HepG2 (cell line): ENCODE measurements around the gene CDC42EP1. TPM values are rescaled to one million over a fixed set of nuclear protein-coding genes. Genes with fewer than 3 reads are reported as not detected.

Experiments used
- ADNP ChIP-seq: sonication (generic); formaldehyde crosslinking; IDR thresholded peaks from 2 replicates; pipeline ENCODE4 v1.4.0; 2020; ENCODE audit warnings: missing genetic modification reagents
- ATM ChIP-seq: fragments of 450-650 bp; IDR thresholded peaks from 2 replicates; pipeline ENCODE4 v1.7.1; 2017; ENCODE audit warnings: mild to moderate bottlenecking, borderline replicate concordance
- GATAD1 ChIP-seq: IDR thresholded peaks from 2 replicates; pipeline ENCODE4 v1.6.1; 2016; ENCODE audit warnings: missing genetic modification reagents, missing compliant biosample characterization
- JARID2 ChIP-seq: sonication (generic); formaldehyde crosslinking; IDR thresholded peaks from 2 replicates; pipeline ENCODE4 v1.8.1; 2023; ENCODE audit warnings: missing genetic modification reagents, inconsistent platforms; ENCODE audit not compliant: insufficient replicate concordance
- NFYC ChIP-seq: IDR thresholded peaks from 2 replicates; pipeline ENCODE4 v1.6.1; 2016; ENCODE audit warnings: missing genetic modification reagents, missing compliant biosample characterization
- PITX1 ChIP-seq: sonication (generic); formaldehyde crosslinking; IDR thresholded peaks from 2 replicates; pipeline ENCODE4 v1.5.1; 2020; ENCODE audit warnings: mild to moderate bottlenecking, missing genetic modification reagents
- REL ChIP-seq: sonication (generic); formaldehyde crosslinking; conservative IDR thresholded peaks from 2 replicates; pipeline ENCODE4 v1.8.0; 2022; ENCODE audit warnings: mild to moderate bottlenecking, missing genetic modification reagents, moderate library complexity
- SOX5 ChIP-seq: IDR thresholded peaks from 2 replicates; pipeline ENCODE4 v1.6.1; 2016; ENCODE audit warnings: borderline replicate concordance
- SOX6 ChIP-seq, 2 experiments: fragments of 450-650 bp in 1 of 2; sonication (generic) in 1 of 2; formaldehyde crosslinking in 1 of 2; IDR thresholded peaks; 2 replicates each; pipeline versions ENCODE4 v1.4.0 to v1.6.1; 2017 to 2020; ENCODE audit warnings: antibody characterized with exemption in 1 of 2, mild to moderate bottlenecking in 1 of 2, missing genetic modification reagents in 1 of 2
- ZNF446 ChIP-seq: sonication (generic); formaldehyde crosslinking; IDR thresholded peaks from 2 replicates; pipeline ENCODE4 v1.5.0; 2020; ENCODE audit warnings: mild to moderate bottlenecking, missing genetic modification reagents
- polyA plus RNA-seq, 8 experiments: library from polyadenylated mRNA; depleted of rRNA in 3 of 8; stranded (reverse) in 7 of 8; unstranded in 1 of 8; fragments of >200 nt; fragmentation: Illumina TruSeq in 4 of 8; extraction: Trizol in 4 of 8; gene quantifications; 2 replicates each; pipeline versions ENCODE4 v1.2.1 to v1.2.3, GENCODE V29; 2011 to 2016; ENCODE audit warnings: low read depth in 4 of 8, missing spikeins in 1 of 8, mixed read lengths in 1 of 8; ENCODE audit not compliant: insufficient read depth in 1 of 8
- total RNA-seq, 5 experiments: library from RNA; depleted of rRNA; stranded (reverse); fragments of >200 nt; fragmentation: Illumina TruSeq; extraction: Trizol; gene quantifications; 2 replicates each; pipeline ENCODE4 v1.2.3, GENCODE V29; 2016; ENCODE audit warnings: low read depth in 1 of 5
- TF ChIP-seq, protein P1 (sequence below): sonication (generic); formaldehyde crosslinking; IDR thresholded peaks from 2 replicates; pipeline ENCODE4 v1.4.0; 2020; ENCODE audit warnings: missing genetic modification reagents
- TF ChIP-seq, protein P2 (sequence below): sonication (generic); formaldehyde crosslinking; IDR thresholded peaks from 2 replicates; pipeline ENCODE4 v1.5.0; 2020; ENCODE audit warnings: missing genetic modification reagents, mild to moderate bottlenecking, borderline replicate concordance
- TF ChIP-seq, protein P3 (sequence below): sonication (generic); formaldehyde crosslinking; IDR thresholded peaks from 2 replicates; pipeline ENCODE4 v1.4.0; 2020; ENCODE audit warnings: missing genetic modification reagents
- TF ChIP-seq, protein P4 (sequence below): sonication (generic); formaldehyde crosslinking; IDR thresholded peaks from 2 replicates; pipeline ENCODE4 v1.4.0; 2020; ENCODE audit warnings: missing genetic modification reagents, borderline replicate concordance
- TF ChIP-seq, protein P5 (sequence below): sonication (generic); formaldehyde crosslinking; IDR thresholded peaks from 2 replicates; pipeline ENCODE4 v1.4.0; 2020; ENCODE audit warnings: missing genetic modification reagents
- TF ChIP-seq, protein P6 (sequence below): sonication (generic); formaldehyde crosslinking; IDR thresholded peaks from 2 replicates; pipeline ENCODE4 v1.9.0; 2021; ENCODE audit warnings: missing genetic modification reagents, borderline replicate concordance

The CDC42EP1 gene
- total and polyA plus RNA-seq, 2 of the 13 experiments (the other 11 are each of a cell fraction or from before 2014, with no cell fraction given), result 17.1 to 29.5 TPM

DNA sequence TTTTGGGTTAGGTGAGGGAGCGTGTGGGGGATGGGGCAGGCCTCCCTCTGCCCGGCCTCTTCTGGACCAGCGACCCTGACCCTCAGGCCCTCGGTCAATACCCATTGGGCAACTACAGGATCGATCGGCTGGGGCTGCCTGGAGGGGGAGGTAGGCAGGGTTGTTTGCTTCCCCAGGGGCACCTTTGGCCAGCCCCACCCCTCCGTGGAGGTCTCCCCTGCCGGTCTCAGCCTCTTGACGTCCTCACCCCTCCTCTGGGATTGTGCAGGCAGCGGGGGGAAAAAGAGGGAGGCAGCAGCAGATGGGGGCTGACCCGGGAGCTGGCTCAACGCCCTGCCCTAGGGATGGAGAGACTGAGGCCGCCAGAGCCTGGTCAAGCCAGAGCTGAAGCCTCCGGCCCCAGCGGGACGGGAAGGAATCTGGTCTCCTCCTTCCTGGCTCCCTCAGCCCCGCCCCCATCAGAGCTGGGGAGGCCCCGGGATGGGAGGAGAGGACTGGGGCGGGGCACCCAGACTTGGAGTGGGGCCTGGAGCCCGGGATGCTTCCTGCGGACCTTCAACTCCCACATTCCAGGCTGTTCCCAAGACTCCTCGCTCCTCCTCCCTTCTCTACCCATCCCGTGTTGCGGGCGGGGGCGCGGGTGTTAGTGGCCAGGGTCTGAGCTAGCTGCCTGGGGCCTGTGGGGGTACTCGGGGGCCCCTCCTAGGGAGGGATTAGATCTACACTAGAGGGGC, 14.4 kb upstream of the CDC42EP1 start (continued):
- TF ChIP-seq, protein P1, sequence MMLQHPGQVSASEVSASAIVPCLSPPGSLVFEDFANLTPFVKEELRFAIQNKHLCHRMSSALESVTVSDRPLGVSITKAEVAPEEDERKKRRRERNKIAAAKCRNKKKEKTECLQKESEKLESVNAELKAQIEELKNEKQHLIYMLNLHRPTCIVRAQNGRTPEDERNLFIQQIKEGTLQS (CRISPR knock-in tag), result peak; percentile 35; the same call in 1 of the 2 replicates
- TF ChIP-seq ZNF446 (peak; percentile 68; the same call in 1 of the 2 replicates), ATM (no peak), GATAD1 (CRISPR knock-in tag) (peak; percentile 49), ADNP (no peak; the same call in 1 of the 2 replicates), PITX1 (peak; percentile 97), SOX5 (peak; percentile 88), JARID2 (no peak), REL (CRISPR knock-in tag) (no peak), NFYC (CRISPR knock-in tag) (peak; percentile 22; the same call in 1 of the 2 replicates), SOX6 (IDR thresholded peaks at IDR 0.05) (no peak), SOX6 (CRISPR knock-in tag; IDR thresholded peaks at IDR 0.05) (peak; percentile 96)
- TF ChIP-seq, protein P2, sequence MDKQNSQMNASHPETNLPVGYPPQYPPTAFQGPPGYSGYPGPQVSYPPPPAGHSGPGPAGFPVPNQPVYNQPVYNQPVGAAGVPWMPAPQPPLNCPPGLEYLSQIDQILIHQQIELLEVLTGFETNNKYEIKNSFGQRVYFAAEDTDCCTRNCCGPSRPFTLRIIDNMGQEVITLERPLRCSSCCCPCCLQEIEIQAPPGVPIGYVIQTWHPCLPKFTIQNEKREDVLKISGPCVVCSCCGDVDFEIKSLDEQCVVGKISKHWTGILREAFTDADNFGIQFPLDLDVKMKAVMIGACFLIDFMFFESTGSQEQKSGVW (CRISPR knock-in tag), result no peak; the same call in 1 of the 2 replicates
- TF ChIP-seq, protein P3, sequence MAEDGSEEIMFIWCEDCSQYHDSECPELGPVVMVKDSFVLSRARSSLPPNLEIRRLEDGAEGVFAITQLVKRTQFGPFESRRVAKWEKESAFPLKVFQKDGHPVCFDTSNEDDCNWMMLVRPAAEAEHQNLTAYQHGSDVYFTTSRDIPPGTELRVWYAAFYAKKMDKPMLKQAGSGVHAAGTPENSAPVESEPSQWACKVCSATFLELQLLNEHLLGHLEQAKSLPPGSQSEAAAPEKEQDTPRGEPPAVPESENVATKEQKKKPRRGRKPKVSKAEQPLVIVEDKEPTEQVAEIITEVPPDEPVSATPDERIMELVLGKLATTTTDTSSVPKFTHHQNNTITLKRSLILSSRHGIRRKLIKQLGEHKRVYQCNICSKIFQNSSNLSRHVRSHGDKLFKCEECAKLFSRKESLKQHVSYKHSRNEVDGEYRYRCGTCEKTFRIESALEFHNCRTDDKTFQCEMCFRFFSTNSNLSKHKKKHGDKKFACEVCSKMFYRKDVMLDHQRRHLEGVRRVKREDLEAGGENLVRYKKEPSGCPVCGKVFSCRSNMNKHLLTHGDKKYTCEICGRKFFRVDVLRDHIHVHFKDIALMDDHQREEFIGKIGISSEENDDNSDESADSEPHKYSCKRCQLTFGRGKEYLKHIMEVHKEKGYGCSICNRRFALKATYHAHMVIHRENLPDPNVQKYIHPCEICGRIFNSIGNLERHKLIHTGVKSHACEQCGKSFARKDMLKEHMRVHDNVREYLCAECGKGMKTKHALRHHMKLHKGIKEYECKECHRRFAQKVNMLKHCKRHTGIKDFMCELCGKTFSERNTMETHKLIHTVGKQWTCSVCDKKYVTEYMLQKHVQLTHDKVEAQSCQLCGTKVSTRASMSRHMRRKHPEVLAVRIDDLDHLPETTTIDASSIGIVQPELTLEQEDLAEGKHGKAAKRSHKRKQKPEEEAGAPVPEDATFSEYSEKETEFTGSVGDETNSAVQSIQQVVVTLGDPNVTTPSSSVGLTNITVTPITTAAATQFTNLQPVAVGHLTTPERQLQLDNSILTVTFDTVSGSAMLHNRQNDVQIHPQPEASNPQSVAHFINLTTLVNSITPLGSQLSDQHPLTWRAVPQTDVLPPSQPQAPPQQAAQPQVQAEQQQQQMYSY, result no peak
- TF ChIP-seq, protein P4, sequence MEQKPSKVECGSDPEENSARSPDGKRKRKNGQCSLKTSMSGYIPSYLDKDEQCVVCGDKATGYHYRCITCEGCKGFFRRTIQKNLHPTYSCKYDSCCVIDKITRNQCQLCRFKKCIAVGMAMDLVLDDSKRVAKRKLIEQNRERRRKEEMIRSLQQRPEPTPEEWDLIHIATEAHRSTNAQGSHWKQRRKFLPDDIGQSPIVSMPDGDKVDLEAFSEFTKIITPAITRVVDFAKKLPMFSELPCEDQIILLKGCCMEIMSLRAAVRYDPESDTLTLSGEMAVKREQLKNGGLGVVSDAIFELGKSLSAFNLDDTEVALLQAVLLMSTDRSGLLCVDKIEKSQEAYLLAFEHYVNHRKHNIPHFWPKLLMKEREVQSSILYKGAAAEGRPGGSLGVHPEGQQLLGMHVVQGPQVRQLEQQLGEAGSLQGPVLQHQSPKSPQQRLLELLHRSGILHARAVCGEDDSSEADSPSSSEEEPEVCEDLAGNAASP (CRISPR knock-in tag), result peak; percentile 98
- TF ChIP-seq, protein P5, sequence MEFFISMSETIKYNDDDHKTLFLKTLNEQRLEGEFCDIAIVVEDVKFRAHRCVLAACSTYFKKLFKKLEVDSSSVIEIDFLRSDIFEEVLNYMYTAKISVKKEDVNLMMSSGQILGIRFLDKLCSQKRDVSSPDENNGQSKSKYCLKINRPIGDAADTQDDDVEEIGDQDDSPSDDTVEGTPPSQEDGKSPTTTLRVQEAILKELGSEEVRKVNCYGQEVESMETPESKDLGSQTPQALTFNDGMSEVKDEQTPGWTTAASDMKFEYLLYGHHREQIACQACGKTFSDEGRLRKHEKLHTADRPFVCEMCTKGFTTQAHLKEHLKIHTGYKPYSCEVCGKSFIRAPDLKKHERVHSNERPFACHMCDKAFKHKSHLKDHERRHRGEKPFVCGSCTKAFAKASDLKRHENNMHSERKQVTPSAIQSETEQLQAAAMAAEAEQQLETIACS, result no peak
- TF ChIP-seq, protein P6, sequence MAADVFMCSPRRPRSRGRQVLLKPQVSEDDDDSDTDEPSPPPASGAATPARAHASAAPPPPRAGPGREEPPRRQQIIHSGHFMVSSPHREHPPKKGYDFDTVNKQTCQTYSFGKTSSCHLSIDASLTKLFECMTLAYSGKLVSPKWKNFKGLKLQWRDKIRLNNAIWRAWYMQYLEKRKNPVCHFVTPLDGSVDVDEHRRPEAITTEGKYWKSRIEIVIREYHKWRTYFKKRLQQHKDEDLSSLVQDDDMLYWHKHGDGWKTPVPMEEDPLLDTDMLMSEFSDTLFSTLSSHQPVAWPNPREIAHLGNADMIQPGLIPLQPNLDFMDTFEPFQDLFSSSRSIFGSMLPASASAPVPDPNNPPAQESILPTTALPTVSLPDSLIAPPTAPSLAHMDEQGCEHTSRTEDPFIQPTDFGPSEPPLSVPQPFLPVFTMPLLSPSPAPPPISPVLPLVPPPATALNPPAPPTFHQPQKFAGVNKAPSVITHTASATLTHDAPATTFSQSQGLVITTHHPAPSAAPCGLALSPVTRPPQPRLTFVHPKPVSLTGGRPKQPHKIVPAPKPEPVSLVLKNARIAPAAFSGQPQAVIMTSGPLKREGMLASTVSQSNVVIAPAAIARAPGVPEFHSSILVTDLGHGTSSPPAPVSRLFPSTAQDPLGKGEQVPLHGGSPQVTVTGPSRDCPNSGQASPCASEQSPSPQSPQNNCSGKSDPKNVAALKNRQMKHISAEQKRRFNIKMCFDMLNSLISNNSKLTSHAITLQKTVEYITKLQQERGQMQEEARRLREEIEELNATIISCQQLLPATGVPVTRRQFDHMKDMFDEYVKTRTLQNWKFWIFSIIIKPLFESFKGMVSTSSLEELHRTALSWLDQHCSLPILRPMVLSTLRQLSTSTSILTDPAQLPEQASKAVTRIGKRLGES (CRISPR knock-in tag), result no peak
